ENCODE data around the gene STH. TPM values are rescaled to one million over a fixed set of nuclear protein-coding genes. Genes with fewer than 3 reads are reported as not detected.

The STH gene, protein sequence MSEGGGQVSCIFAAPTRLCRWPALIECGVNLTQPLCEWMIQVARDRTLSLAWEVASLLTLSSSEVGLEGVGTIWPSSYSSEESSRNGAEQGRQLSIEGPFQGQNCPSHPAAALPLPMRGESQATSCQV
- total RNA-seq (2022) (not detected in 2 replicates), Bru-seq, nascent RNA (percentile 33 among the genes with signal in this experiment), BruChase-seq, experiment 1, labeled RNA remaining after a 2-hour chase (not detected), BruChase-seq, experiment 2, labeled RNA remaining after a 6-hour chase (not detected)
- long read RNA-seq, result 0 reads

DNA sequence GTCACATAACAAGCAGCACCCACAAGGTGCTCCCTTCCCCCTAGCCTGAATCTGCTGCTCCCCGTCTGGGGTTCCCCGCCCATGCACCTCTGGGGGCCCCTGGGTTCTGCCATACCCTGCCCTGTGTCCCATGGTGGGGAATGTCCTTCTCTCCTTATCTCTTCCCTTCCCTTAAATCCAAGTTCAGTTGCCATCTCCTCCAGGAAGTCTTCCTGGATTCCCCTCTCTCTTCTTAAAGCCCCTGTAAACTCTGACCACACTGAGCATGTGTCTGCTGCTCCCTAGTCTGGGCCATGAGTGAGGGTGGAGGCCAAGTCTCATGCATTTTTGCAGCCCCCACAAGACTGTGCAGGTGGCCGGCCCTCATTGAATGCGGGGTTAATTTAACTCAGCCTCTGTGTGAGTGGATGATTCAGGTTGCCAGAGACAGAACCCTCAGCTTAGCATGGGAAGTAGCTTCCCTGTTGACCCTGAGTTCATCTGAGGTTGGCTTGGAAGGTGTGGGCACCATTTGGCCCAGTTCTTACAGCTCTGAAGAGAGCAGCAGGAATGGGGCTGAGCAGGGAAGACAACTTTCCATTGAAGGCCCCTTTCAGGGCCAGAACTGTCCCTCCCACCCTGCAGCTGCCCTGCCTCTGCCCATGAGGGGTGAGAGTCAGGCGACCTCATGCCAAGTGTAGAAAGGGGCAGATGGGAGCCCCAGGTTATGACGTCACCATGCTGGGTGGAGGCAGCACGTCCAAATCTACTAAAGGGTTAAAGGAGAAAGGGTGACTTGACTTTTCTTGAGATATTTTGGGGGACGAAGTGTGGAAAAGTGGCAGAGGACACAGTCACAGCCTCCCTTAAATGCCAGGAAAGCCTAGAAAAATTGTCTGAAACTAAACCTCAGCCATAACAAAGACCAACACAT is at the start of gene STH:
STH (plus strand) TSS at position 264 of the 913 bp plus-strand sequence; CDS start at position 294, 30 bp downstream.
- H3K27ac Mint-ChIP-seq (ENCODE audit: unreplicated experiment), result no peak within 1 kb of the TSS
- 0 out of 2 replicates have a peak, but pooled peaks cover 1% of the 10 kb centered on the region for H3K4me1 ChIP-seq
- intact Hi-C loops (cut with micrococcal nuclease; ENCODE audit: unreplicated experiment), result no loop called here
- H3K4me3 Mint-ChIP-seq (ENCODE audit: unreplicated experiment), result no peak within 1 kb of the TSS
- TF ChIP-seq, protein P1, sequence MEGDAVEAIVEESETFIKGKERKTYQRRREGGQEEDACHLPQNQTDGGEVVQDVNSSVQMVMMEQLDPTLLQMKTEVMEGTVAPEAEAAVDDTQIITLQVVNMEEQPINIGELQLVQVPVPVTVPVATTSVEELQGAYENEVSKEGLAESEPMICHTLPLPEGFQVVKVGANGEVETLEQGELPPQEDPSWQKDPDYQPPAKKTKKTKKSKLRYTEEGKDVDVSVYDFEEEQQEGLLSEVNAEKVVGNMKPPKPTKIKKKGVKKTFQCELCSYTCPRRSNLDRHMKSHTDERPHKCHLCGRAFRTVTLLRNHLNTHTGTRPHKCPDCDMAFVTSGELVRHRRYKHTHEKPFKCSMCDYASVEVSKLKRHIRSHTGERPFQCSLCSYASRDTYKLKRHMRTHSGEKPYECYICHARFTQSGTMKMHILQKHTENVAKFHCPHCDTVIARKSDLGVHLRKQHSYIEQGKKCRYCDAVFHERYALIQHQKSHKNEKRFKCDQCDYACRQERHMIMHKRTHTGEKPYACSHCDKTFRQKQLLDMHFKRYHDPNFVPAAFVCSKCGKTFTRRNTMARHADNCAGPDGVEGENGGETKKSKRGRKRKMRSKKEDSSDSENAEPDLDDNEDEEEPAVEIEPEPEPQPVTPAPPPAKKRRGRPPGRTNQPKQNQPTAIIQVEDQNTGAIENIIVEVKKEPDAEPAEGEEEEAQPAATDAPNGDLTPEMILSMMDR (IDR thresholded peaks at IDR 0.05; ENCODE audit: insufficient read depth in 1 of 2, low read depth in 1 of 2, low read length in 1 of 2, severe bottlenecking in 1 of 2, unreplicated experiment in 1 of 2), result no peak
- POLR2A ChIA-PET, result no interaction called here
- H3K27me3 Mint-ChIP-seq (ENCODE audit: insufficient read depth, unreplicated experiment), result no peaks in the 10 kb centered on the region
- no peaks in the 10 kb centered on the region for H3K9me3 Mint-ChIP-seq (ENCODE audit: unreplicated experiment)
- no peaks in the 10 kb centered on the region for H3K36me3 Mint-ChIP-seq (ENCODE audit: insufficient read depth, unreplicated experiment)
- H3K4me3 ChIP-seq (ENCODE audit: low read depth, low read length), result no peak within 1 kb of the TSS
- no peaks in the 10 kb centered on the region for H3K36me3 ChIP-seq (ENCODE audit: control insufficient read depth, insufficient read depth, low read length)
- no peaks in the 10 kb centered on the region for H3K9me3 ChIP-seq
- BruUV-seq (replicated peaks), result no TSS peak
- CTCF ChIA-PET, result no interaction called here
- H3K27me3 ChIP-seq (replicated peaks; ENCODE audit: control insufficient read depth, insufficient read depth, low read length), result no peaks in the 10 kb centered on the region
- no peak for DNase-seq
- peaks cover 6% of the 10 kb centered on the region for H3K4me1 Mint-ChIP-seq (ENCODE audit: low read depth, unreplicated experiment)

DNA sequence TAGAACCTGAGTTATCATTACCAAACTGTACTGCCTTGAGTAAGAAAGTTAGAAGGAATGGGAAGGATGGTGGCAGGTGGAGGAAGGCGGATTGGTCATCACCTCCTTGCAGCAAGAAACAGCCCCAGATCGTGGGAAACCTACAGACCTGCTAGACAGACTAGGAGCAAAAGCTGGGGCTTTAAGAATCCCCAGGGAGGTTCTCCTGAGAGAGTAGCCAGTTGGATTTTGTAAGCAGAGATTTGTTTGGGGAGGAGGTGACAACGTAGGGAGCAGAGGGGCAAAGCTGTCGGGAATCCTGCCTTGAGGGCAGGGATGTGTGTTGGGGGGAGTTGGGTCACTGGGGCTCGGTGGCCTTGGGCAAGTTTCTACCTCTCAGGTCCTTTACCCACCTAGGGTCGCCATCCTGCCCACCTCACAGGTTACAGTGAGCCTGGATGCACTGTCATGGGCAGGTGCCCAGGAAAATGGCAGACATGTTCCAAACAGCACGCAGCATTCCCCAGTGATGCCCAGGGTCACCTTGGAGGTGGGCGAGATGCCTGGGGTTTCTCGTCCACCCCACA is 49.2 kb upstream of the STH start:
- TF ChIP-seq, protein P1 (IDR thresholded peaks at IDR 0.05; ENCODE audit: insufficient read depth in 1 of 2, low read depth in 1 of 2, low read length in 1 of 2, severe bottlenecking in 1 of 2, unreplicated experiment in 1 of 2), result no peak
- BruUV-seq (replicated peaks), result no TSS peak
- peak in 1 of 2 experiments; percentile 26 for DNase-seq
- no peak overlapping the region for H3K4me3 Mint-ChIP-seq (ENCODE audit: unreplicated experiment)
- Histone ChIP-seq H3K4me1 (no peaks in the 10 kb centered on the region), H3K36me3 (ENCODE audit: control insufficient read depth, insufficient read depth, low read length) (no peaks in the 10 kb centered on the region), H3K9me3 (no peaks in the 10 kb centered on the region), H3K27me3 (replicated peaks; ENCODE audit: control insufficient read depth, insufficient read depth, low read length) (no peaks in the 10 kb centered on the region), H3K4me3 (ENCODE audit: low read depth, low read length) (no peak overlapping the region)
- H3K36me3 Mint-ChIP-seq (ENCODE audit: insufficient read depth, unreplicated experiment), result no peaks in the 10 kb centered on the region
- POLR2A ChIA-PET, result interaction anchor here (0.5 to 0.6 kb wide), 4 partner anchors 63 to 825 kb away, joined by 3 to 5 read pairs (median 3); partner anchors contain the start of gene SPPL2C
- intact Hi-C loops (cut with micrococcal nuclease; ENCODE audit: unreplicated experiment), result loop anchor here (10.0 kb wide), 1 partner anchor 55 kb away; the partner anchor contains the start of gene MAPT
- no peaks in the 10 kb centered on the region for H3K9me3 Mint-ChIP-seq (ENCODE audit: unreplicated experiment)
- CTCF ChIA-PET, result interaction anchor here (0.6 to 1.2 kb wide), 10 partner anchors 10 to 795 kb away, joined by 3 to 10 read pairs (median 3); partner anchors contain the start of gene MAPT
- no peak overlapping the region for H3K27ac Mint-ChIP-seq (ENCODE audit: unreplicated experiment)
- H3K27me3 Mint-ChIP-seq (ENCODE audit: insufficient read depth, unreplicated experiment), result peaks cover 14% of the 10 kb centered on the region
- no peaks in the 10 kb centered on the region for H3K4me1 Mint-ChIP-seq (ENCODE audit: low read depth, unreplicated experiment)

DNA sequence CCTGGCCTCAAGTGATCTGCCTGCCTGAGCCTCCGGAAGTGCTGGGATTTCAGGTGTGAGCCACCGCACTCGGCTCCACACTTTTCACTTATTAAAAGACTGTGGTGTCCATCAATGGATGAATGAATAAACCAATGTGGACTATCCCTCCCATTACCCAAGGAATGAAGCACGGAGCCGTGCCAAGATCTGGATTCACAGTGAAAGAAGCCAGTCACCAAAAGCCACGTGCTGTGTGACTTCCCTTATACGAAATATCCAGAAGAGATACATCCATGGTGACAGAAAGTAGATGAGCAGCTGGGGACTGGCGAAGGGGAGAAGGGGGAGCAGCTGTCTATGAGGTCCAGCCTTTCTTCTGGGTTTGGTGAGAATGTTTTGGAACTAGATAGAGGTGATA is 48.2 kb upstream of the STH start:
- no peaks in the 10 kb centered on the region for H3K27me3 ChIP-seq (replicated peaks; ENCODE audit: control insufficient read depth, insufficient read depth, low read length)
- H3K4me1 ChIP-seq, result no peaks in the 10 kb centered on the region
- no peaks in the 10 kb centered on the region for H3K4me1 Mint-ChIP-seq (ENCODE audit: low read depth, unreplicated experiment)
- ChIA-PET CTCF (no interaction called here), POLR2A (no interaction called here)
- BruUV-seq (replicated peaks), result no TSS peak
- DNase-seq, result no peak
- H3K9me3 Mint-ChIP-seq (ENCODE audit: unreplicated experiment), result no peaks in the 10 kb centered on the region
- TF ChIP-seq, protein P1 (IDR thresholded peaks at IDR 0.05; ENCODE audit: insufficient read depth in 1 of 2, low read depth in 1 of 2, low read length in 1 of 2, severe bottlenecking in 1 of 2, unreplicated experiment in 1 of 2), result no peak
- H3K4me3 Mint-ChIP-seq (ENCODE audit: unreplicated experiment), result no peak overlapping the region
- H3K36me3 ChIP-seq (ENCODE audit: control insufficient read depth, insufficient read depth, low read length), result no peaks in the 10 kb centered on the region
- H3K27me3 Mint-ChIP-seq (ENCODE audit: insufficient read depth, unreplicated experiment), result peaks cover 16% of the 10 kb centered on the region
- no peaks in the 10 kb centered on the region for H3K9me3 ChIP-seq
- H3K27ac Mint-ChIP-seq (ENCODE audit: unreplicated experiment), result no peak overlapping the region
- H3K36me3 Mint-ChIP-seq (ENCODE audit: insufficient read depth, unreplicated experiment), result no peaks in the 10 kb centered on the region
- intact Hi-C loops (cut with micrococcal nuclease; ENCODE audit: unreplicated experiment), result no loop called here
- no peak overlapping the region for H3K4me3 ChIP-seq (ENCODE audit: low read depth, low read length)

Data from Caco-2 (cell line).